Keratinocyte (primary cell): ENCODE results near the gene MINDY4. TPM values are rescaled to one million over a fixed set of nuclear protein-coding genes. Genes with fewer than 3 reads are reported as not detected.

Experiments used
- DNase-seq: peaks from one replicate; pipeline ENCODE4 v3.0.0-alpha.2; 2011; ENCODE audit warnings: low read depth, missing footprints, low spot score
- FAIRE-seq: peaks from 2 replicates; lab custom pipeline; 2011; peaks lifted over from hg19 to GRCh38; lab: Jason Lieb, UNC
- H2AFZ ChIP-seq: 2 replicates; pipeline ENCODE4 v1.6.0; 2012; ENCODE audit warnings: low read length, control low read depth, inconsistent platforms; ENCODE audit not compliant: control insufficient read depth
- H3K27ac ChIP-seq: 2 replicates; pipeline ENCODE4 v1.5.1; 2011; ENCODE audit warnings: low read length; ENCODE audit not compliant: control insufficient read depth, insufficient read depth
- H3K27me3 ChIP-seq: 3 replicates; pipeline ENCODE4 v1.6.0; 2011; ENCODE audit warnings: low read length; ENCODE audit not compliant: control insufficient read depth, insufficient read depth; ENCODE audit errors: extremely low read depth
- H3K36me3 ChIP-seq, 2 experiments: 2 replicates in 1 of 2; 3 replicates in 1 of 2; pipeline ENCODE4 v1.5.1; 2011; ENCODE audit warnings: low read length in 2 of 2, mild to moderate bottlenecking in 1 of 2; ENCODE audit not compliant: control insufficient read depth in 2 of 2, insufficient read depth in 2 of 2; ENCODE audit errors: extremely low read depth in 1 of 2
- H3K4me1 ChIP-seq: 3 replicates; pipeline ENCODE4 v1.5.1; 2011; ENCODE audit warnings: low read length; ENCODE audit not compliant: control insufficient read depth, insufficient read depth; ENCODE audit errors: extremely low read depth
- H3K4me2 ChIP-seq: 3 replicates; pipeline ENCODE4 v1.6.0; 2011; ENCODE audit warnings: low read depth, low read length; ENCODE audit not compliant: control insufficient read depth, insufficient read depth; ENCODE audit errors: extremely low read depth
- H3K4me3 ChIP-seq, 3 experiments: fragments of 200-600 bp in 1 of 3; sonication (generic) in 1 of 3; 2 replicates in 2 of 3; 3 replicates in 1 of 3; pipeline ENCODE4 v1.5.1; 2011 to 2016; ENCODE audit warnings: low read length in 3 of 3, mild to moderate bottlenecking in 3 of 3, control low read depth in 2 of 3, inconsistent platforms in 1 of 3, low read depth in 1 of 3, mixed read lengths in 1 of 3, mixed run types in 1 of 3, moderate library complexity in 1 of 3; ENCODE audit not compliant: control insufficient read depth in 2 of 3, insufficient read depth in 2 of 3; ENCODE audit errors: extremely low read depth in 1 of 3
- H3K79me2 ChIP-seq: 2 replicates; pipeline ENCODE4 v1.6.0; 2012; ENCODE audit warnings: low read length; ENCODE audit not compliant: control insufficient read depth, insufficient read depth
- H3K9ac ChIP-seq: 3 replicates; pipeline ENCODE4 v1.6.0; 2011; ENCODE audit warnings: low read length; ENCODE audit not compliant: control insufficient read depth, insufficient read depth; ENCODE audit errors: extremely low read depth
- H3K9me1 ChIP-seq: 3 replicates; pipeline ENCODE4 v1.6.0; 2011; ENCODE audit warnings: low read length; ENCODE audit not compliant: control insufficient read depth, insufficient read depth; ENCODE audit errors: extremely low read depth
- H3K9me3 ChIP-seq: 2 replicates; pipeline ENCODE4 v1.5.1; 2012; ENCODE audit warnings: low read depth, low read length; ENCODE audit not compliant: control insufficient read depth
- H4K20me1 ChIP-seq: 3 replicates; pipeline ENCODE4 v1.6.0; 2011; ENCODE audit warnings: low read length; ENCODE audit not compliant: control insufficient read depth, insufficient read depth; ENCODE audit errors: extremely low read depth
- CTCF ChIP-seq, 3 experiments: IDR thresholded peaks in 1 of 3; conservative IDR thresholded peaks in 1 of 3; optimal IDR thresholded peaks in 1 of 3; 2 replicates in 2 of 3; 3 replicates in 1 of 3; pipeline versions ENCODE3 to v1.5.1; 2011; ENCODE audit warnings: low read length in 3 of 3, mild to moderate bottlenecking in 3 of 3, moderate library complexity in 2 of 3, control low read depth in 1 of 3, inconsistent platforms in 1 of 3; ENCODE audit not compliant: insufficient read depth in 2 of 3; ENCODE audit errors: extremely low read depth in 1 of 3
- EZH2 ChIP-seq: IDR thresholded peaks from one replicate; pipeline ENCODE4 v1.6.1; 2012; ENCODE audit warnings: inconsistent platforms, mild to moderate bottlenecking, low read length, moderate library complexity
- dilution Hi-C: fragments of 300-500 bp; cut with MboI; formaldehyde crosslinking; loops from one replicate; pipeline ENCODE4 v1.7.0; 2020; ENCODE audit warnings: low sequenced_read_pairs; ENCODE audit not compliant: extremely low pct_ligation_motif_present
- polyA plus RNA-seq, 5 experiments: library from polyadenylated mRNA; depleted of rRNA in 3 of 5; stranded (reverse) in 3 of 5; stranded (forward) in 1 of 5; unstranded in 1 of 5; fragments of >200 nt; gene quantifications; 1 replicate in 1 of 5; 2 replicates in 3 of 5; 3 replicates in 1 of 5; pipeline versions ENCODE4 v1.2.1 to v1.2.3, GENCODE V29; 2011 to 2012; ENCODE audit warnings: missing spikeins in 2 of 5, low read depth in 1 of 5, low replicate concordance in 1 of 5

MINDY4 gene
- polyA plus RNA-seq, 1 donor (not counting 4 experiments of a cell fraction or from before 2014, with no cell fraction given): 1.5 TPM

GRCh38 chr7:30788640-30789333 is 17.6 kb downstream of the MINDY4 start:
- H3K4me3 ChIP-seq: no peak overlapping the region
- no peaks in the 10 kb centered on the region for H3K27me3 ChIP-seq
- no peak for TF ChIP-seq EZH2
- no peak for TF ChIP-seq CTCF (optimal IDR thresholded peaks at IDR 0.05 in 1 of 3, IDR thresholded peaks at IDR 0.05 in 1 of 3, conservative IDR thresholded peaks at IDR 0.05 in 1 of 3; ENCODE audit: extremely low read depth in 1 of 3, insufficient read depth in 2 of 3, low read length in 3 of 3)
- no peaks in the 10 kb centered on the region for H3K9me3 ChIP-seq
- no peaks in the 10 kb centered on the region for H3K9me1 ChIP-seq
- H3K36me3 ChIP-seq: no peaks in the 10 kb centered on the region
- no peak overlapping the region for H3K9ac ChIP-seq
- DNase-seq (no peak), FAIRE-seq (no peak)
- H3K27ac ChIP-seq: peak overlapping the region; percentile 27
- H2AFZ ChIP-seq: no peak overlapping the region
- no peak overlapping the region for H3K4me2 ChIP-seq
- no peaks in the 10 kb centered on the region for H4K20me1 ChIP-seq
- H3K79me2 ChIP-seq: no peaks in the 10 kb centered on the region
- peaks cover 11% of the 10 kb centered on the region for H3K4me1 ChIP-seq
- dilution Hi-C loops: no loop called here

GRCh38 chr7:30789334-30789711 is 18.1 kb downstream of the MINDY4 start:
- Histone ChIP-seq H3K4me2 (peak overlapping the region; percentile 38), H2AFZ (no peak overlapping the region), H3K9me3 (no peaks in the 10 kb centered on the region), H3K4me3 (no peak overlapping the region), H4K20me1 (no peaks in the 10 kb centered on the region), H3K9me1 (no peaks in the 10 kb centered on the region), H3K27ac (peak overlapping the region; percentile 27), H3K9ac (no peak overlapping the region), H3K4me1 (peaks cover 11% of the 10 kb centered on the region), H3K36me3 (no peaks in the 10 kb centered on the region), H3K79me2 (no peaks in the 10 kb centered on the region), H3K27me3 (no peaks in the 10 kb centered on the region)
- peak; percentile 69 for FAIRE-seq
- dilution Hi-C loops: no loop called here
- DNase-seq: no peak
- TF ChIP-seq CTCF (optimal IDR thresholded peaks at IDR 0.05 in 1 of 3, IDR thresholded peaks at IDR 0.05 in 1 of 3, conservative IDR thresholded peaks at IDR 0.05 in 1 of 3; ENCODE audit: extremely low read depth in 1 of 3, insufficient read depth in 2 of 3, low read length in 3 of 3): no peak
- no peak for TF ChIP-seq EZH2
